SU-DHL-6 (cell line): ENCODE measurements around the gene SP110.

Experiments used
- H2AFZ ChIP-seq: fragments of 200-600 bp; sonication (generic); 2 replicates; pipeline ENCODE4 v1.6.1; 2014; ENCODE audit warnings: low read depth, mild to moderate bottlenecking, moderate library complexity, mixed read lengths, antibody characterized with exemption, low read length; ENCODE audit not compliant: severe bottlenecking
- H3F3A ChIP-seq: fragments of 200-600 bp; shearing (Covaris generic); 2 replicates; pipeline ENCODE4 v1.6.0; 2016; ENCODE audit warnings: antibody characterized with exemption, mild to moderate bottlenecking; ENCODE audit not compliant: insufficient read depth
- H3K27ac ChIP-seq: fragments of 200-600 bp; sonication (generic); 2 replicates; pipeline ENCODE4 v1.5.1; 2016; ENCODE audit warnings: low read depth, mild to moderate bottlenecking, low read length, moderate library complexity, mixed read lengths
- H3K27me3 ChIP-seq: fragments of 200-600 bp; sonication (generic), shearing (Covaris generic); 2 replicates; pipeline ENCODE4 v1.6.0; 2014; ENCODE audit warnings: mild to moderate bottlenecking, low read length
- H3K36me3 ChIP-seq: fragments of 200-600 bp; sonication (generic); 2 replicates; pipeline ENCODE4 v1.6.1; 2014; ENCODE audit warnings: mild to moderate bottlenecking, low read length, mixed read lengths
- H3K4me2 ChIP-seq: fragments of 300-600, 200-600 bp; shearing (Covaris generic), sonication (generic); 2 replicates; pipeline ENCODE4 v1.6.0; 2014; ENCODE audit warnings: low read length, low read depth, mild to moderate bottlenecking; ENCODE audit not compliant: poor library complexity, severe bottlenecking
- H3K4me3 ChIP-seq: fragments of 200-600 bp; sonication (generic); 2 replicates; pipeline ENCODE4 v1.5.1; 2014; ENCODE audit warnings: antibody characterized with exemption, low read length, mild to moderate bottlenecking, mixed read lengths; ENCODE audit not compliant: insufficient read depth, poor library complexity, severe bottlenecking
- H3K79me2 ChIP-seq: fragments of 200-600 bp; sonication (generic); 2 replicates; pipeline ENCODE4 v1.6.1; 2014; ENCODE audit warnings: mild to moderate bottlenecking, low read length, moderate library complexity; ENCODE audit not compliant: insufficient read depth
- H3K9ac ChIP-seq: fragments of 200-600 bp; sonication (generic); 2 replicates; pipeline ENCODE4 v1.7.0; 2014; ENCODE audit warnings: mild to moderate bottlenecking, low read length
- H3K9me2 ChIP-seq: fragments of 200-600 bp; sonication (generic); replicated peaks from 2 replicates; pipeline ENCODE4 v1.6.1; 2014; ENCODE audit warnings: low read length; ENCODE audit not compliant: insufficient read depth
- H3K9me3 ChIP-seq: fragments of 200-600 bp; sonication (generic); 2 replicates; pipeline ENCODE4 v1.6.1; 2014; ENCODE audit warnings: low read length, mixed read lengths; ENCODE audit not compliant: insufficient read depth
- H4K20me1 ChIP-seq: fragments of 200-600 bp; sonication (generic); 2 replicates; pipeline ENCODE4 v1.6.1; 2014; ENCODE audit warnings: low read depth, mild to moderate bottlenecking, antibody characterized with exemption, low read length, moderate library complexity, mixed read lengths
- EZH2phosphoT487 ChIP-seq: fragments of 200-600 bp; sonication (generic), shearing (Covaris generic); conservative IDR thresholded peaks from 2 replicates; pipeline ENCODE4 v1.6.1; 2018; ENCODE audit warnings: mild to moderate bottlenecking, antibody characterized with exemption, low read length, moderate library complexity, mixed read lengths
- TF ChIP-seq, protein P1 (sequence below): fragments of 200-600 bp; sonication (generic); IDR thresholded peaks from one replicate; pipeline ENCODE4 v1.5.1; 2017; ENCODE audit warnings: antibody characterized with exemption, mild to moderate bottlenecking, low read length, moderate library complexity; ENCODE audit not compliant: insufficient read depth, poor library complexity, severe bottlenecking

The SP110 gene

DNA sequence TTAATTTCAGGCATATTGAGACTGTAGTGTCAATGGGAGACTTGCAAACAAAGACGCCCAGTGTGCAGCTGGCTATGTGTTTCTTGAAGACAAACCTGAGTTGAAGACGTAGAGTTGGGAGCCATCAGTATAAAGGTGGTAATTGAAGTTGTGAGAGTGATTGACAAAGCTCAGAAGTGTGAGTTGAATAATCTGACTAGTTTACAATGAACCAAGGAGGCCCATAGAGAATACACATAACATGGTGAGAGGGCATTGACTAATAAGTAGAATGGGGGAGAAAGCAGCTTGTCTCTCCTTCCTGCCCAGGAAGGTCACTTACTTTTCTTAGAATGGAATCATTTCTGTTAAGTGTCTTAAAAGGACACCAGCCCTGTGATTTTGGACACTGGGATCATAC is 14.1 kb downstream of the SP110 start:
- peaks cover 65% of the 10 kb centered on the region for H3F3A ChIP-seq
- H2AFZ ChIP-seq = no peak overlapping the region
- peak overlapping the region; percentile 39 for H3K4me3 ChIP-seq
- H3K9me3 ChIP-seq = no peaks in the 10 kb centered on the region
- H3K4me2 ChIP-seq = peak overlapping the region; percentile 98
- H4K20me1 ChIP-seq = no peaks in the 10 kb centered on the region
- peaks cover 66% of the 10 kb centered on the region for H3K79me2 ChIP-seq
- peak overlapping the region; percentile 61 for H3K9ac ChIP-seq
- no peaks in the 10 kb centered on the region for H3K27me3 ChIP-seq
- peaks cover 17% of the 10 kb centered on the region; the same call in 1 of the 2 replicates for H3K36me3 ChIP-seq
- peak overlapping the region; percentile 93 for H3K27ac ChIP-seq
- TF ChIP-seq EZH2phosphoT487 = no peak
- TF ChIP-seq, protein P1, sequence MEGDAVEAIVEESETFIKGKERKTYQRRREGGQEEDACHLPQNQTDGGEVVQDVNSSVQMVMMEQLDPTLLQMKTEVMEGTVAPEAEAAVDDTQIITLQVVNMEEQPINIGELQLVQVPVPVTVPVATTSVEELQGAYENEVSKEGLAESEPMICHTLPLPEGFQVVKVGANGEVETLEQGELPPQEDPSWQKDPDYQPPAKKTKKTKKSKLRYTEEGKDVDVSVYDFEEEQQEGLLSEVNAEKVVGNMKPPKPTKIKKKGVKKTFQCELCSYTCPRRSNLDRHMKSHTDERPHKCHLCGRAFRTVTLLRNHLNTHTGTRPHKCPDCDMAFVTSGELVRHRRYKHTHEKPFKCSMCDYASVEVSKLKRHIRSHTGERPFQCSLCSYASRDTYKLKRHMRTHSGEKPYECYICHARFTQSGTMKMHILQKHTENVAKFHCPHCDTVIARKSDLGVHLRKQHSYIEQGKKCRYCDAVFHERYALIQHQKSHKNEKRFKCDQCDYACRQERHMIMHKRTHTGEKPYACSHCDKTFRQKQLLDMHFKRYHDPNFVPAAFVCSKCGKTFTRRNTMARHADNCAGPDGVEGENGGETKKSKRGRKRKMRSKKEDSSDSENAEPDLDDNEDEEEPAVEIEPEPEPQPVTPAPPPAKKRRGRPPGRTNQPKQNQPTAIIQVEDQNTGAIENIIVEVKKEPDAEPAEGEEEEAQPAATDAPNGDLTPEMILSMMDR = no peak
- no peaks in the 10 kb centered on the region for H3K9me2 ChIP-seq

DNA sequence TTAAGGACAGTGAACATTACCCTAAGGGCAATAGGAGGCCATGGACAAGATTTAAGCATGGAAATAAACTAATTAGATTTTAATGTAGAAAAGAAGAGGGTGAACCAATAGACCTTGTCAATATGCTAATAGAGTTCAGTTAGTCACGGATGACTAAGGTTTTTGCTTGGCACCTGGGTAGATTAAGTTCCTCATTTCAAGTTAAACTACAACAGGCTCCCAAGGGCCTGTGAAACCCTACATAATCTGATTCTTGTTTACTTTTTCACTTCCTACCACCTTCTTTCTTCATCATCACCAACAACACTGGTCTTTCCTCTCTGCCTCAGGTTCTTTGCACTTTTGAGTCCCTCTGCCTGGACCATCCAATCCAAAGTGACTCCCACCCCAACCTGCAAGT is 14.8 kb downstream of the SP110 start:
- Histone ChIP-seq H3K36me3 (peaks cover 23% of the 10 kb centered on the region), H3K4me2 (peak overlapping the region; percentile 98), H3K9me3 (no peaks in the 10 kb centered on the region)

DNA sequence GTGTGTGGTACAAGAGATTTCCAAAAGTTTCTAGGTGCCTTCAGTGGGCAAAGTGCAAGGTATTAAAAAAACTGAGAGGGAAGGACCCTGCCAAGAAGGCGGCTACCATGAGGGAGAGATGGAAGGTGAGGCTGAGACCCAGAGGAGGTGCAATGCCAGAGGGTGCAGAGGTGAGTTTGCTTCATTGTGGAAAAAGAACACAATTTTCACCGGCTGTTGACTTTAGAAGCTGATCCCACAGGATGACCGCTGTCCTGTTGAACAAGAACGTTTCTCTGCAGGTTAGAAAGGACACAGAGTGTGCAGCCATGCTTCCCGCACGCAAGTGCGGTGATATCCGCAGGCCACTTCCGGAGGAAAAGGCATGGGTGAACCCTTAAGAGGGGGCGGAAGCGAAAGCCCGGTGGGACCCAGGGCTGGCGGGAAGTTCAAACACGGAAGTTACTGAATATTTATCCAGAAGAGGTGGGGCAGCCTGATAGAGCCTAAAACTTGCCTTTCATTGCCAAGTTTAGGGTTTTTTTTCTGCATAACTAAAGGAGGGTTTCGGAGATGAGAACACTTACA is 16.6 kb downstream of the SP110 start:
- Histone ChIP-seq H3K79me2 (peaks cover 43% of the 10 kb centered on the region), H3K4me3 (peak overlapping the region; percentile 57), H3K9me3 (no peaks in the 10 kb centered on the region), H3K9me2 (no peaks in the 10 kb centered on the region), H2AFZ (peak overlapping the region; percentile 28), H4K20me1 (no peaks in the 10 kb centered on the region), H3K36me3 (peaks cover 29% of the 10 kb centered on the region), H3K27ac (peak overlapping the region; percentile 93), H3K9ac (peak overlapping the region; percentile 61), H3F3A (peaks cover 59% of the 10 kb centered on the region), H3K27me3 (no peaks in the 10 kb centered on the region), H3K4me2 (peak overlapping the region; percentile 98)
- no peak for TF ChIP-seq EZH2phosphoT487
- TF ChIP-seq, protein P1 = no peak

More for the DNA sequence above, 14.8 kb downstream of the SP110 start:
- no peak for TF ChIP-seq EZH2phosphoT487
- TF ChIP-seq, protein P1 = no peak
- H3K79me2 ChIP-seq = peaks cover 59% of the 10 kb centered on the region
- H3K9me2 ChIP-seq = no peaks in the 10 kb centered on the region
- H2AFZ ChIP-seq = no peak overlapping the region
- peak overlapping the region; percentile 57 for H3K4me3 ChIP-seq
- H3K27me3 ChIP-seq = no peaks in the 10 kb centered on the region
- H3F3A ChIP-seq = peaks cover 61% of the 10 kb centered on the region
- H4K20me1 ChIP-seq = no peaks in the 10 kb centered on the region
- peak overlapping the region; percentile 61 for H3K9ac ChIP-seq
- peak overlapping the region; percentile 93 for H3K27ac ChIP-seq
